Cortex of kidney (tissue), 1 donor: ENCODE measurements around the gene TMEM167A.
"Not testable (repeated sequence)": the region's sequence is repeated elsewhere in the genome, so short reads cannot be mapped to it uniquely, and the experiment has no call there.

Experiments used
- DNase-seq: peaks from one replicate; lab custom pipeline; 2025; lab: John Stamatoyannopoulos, UW

The TMEM167A gene

DNA sequence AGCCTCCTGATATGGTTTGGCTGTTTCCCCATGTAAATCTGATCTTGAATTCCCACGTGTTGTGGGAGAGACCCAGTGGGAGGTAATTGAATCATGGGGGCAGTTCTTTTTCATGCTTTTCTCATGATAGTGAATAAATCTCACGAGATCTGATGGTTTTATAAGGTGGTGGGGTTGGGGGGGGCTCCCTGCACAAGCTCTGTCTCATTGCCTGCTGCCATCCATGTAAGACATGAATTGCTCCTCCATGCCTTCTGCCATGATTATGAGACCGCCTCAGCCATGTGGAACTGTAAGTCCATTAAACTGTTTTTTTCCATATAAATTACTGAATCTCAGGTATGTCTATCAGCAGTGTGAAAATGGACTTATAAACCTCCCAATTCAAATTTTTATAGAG, 13.0 kb upstream of the TMEM167A start:
- no peak for DNase-seq

DNA sequence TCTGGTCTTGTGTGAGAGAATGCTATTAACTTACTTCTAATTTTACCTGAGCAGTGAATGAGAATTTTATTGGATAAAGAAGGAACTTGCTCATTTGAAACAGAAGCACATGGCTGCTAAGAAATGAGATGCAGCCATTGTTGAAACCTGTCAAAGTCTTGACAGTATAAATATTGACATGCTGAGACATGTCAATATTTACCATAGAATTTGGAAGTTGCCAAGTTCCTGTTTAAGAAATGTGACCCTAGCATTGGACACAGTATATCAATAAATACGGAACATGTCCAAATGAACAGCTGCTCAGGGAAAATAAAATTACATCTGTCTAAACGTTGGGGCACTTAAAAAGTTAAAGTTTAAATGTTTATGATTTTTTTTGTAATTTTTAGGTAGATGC, 7.9 kb upstream of the TMEM167A start:
- no peak for DNase-seq

DNA sequence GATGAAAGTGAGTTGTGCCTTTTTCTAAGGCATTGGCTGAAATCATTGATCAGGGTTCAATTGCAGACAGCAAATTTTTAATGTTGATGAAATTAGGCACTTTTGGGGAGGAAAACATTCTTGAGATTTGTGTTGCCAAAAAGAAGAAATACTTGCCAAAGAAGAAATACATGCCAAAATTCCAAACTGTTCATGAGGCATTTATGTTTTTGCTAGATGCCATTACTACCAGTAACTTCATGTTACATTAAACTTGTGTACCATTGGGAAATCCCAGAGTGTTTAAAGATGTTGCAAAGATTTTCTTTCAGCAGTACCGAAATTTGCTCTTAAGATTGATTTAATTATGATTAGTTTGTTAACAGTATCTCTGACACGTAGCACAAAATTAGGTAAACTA, 7.1 kb upstream of the TMEM167A start:
- DNase-seq, result no peak

DNA sequence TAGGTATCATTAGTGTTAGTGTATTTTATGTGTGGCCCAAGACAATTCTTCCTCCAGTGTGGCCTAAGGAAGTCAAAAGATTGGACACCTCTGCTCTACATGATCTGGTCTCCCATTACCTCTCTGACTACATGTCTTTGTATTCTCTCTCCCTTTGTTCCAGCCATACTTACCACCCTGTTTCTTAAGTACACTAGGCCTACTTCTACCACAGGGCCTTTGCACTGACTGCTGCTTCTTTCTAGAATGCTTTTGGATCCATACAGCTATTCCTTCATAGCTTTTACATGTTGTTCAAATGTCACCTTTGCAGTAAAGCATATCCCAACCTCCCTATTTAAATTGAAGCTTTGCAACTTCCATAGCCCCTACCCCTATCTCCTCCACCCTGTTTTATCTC, 5.6 kb upstream of the TMEM167A start:
- DNase-seq, result no peak

DNA sequence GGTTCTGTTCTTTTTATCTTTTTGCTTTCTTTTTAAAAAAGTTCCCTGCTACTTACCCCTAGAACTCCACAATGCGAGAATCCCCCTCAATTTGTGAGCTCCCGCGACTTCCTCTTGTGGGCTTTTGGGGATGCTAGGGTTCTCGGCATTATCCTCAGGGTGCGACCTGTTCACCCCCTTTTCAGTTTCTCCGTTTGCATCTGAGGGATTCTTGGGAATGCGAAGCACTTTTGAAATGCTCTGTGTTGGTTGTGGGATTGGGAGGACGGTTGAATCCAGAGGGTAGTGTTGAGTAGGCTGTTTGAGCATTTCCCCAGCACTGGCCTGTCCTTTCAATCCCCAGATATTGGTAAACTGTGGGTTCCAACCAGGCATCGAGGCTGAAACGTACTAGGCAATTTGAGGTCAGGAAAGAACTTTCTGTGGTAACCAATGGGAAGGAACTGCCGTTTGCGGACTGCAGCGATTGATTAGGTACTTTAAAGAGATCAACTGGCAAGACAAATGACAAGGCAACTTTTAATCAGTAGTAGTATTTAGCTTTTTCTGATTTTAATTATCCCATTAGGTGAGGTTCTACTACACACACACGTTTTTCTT, 568 bp upstream of the TMEM167A start:
- DNase-seq, result no peak

DNA sequence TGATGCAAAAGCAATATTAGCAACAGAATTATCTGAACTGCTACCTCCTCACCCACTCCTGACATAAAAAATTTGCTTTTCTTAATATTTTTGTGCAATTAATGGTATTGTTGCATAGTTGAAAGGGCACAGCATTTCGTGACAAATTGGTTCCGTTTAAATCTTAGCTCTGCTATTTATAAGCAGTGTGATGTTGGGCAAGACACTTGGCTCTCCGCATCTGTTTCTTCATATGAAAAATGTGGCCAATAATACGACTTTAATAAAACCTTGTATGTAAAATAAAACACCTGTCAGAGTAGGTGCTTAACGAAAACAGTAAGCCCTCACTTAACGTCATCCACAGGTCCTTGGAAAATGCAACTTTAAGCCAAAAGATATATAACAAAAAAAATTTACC, 4.2 kb downstream of the TMEM167A start:
- DNase-seq, result no peak

DNA sequence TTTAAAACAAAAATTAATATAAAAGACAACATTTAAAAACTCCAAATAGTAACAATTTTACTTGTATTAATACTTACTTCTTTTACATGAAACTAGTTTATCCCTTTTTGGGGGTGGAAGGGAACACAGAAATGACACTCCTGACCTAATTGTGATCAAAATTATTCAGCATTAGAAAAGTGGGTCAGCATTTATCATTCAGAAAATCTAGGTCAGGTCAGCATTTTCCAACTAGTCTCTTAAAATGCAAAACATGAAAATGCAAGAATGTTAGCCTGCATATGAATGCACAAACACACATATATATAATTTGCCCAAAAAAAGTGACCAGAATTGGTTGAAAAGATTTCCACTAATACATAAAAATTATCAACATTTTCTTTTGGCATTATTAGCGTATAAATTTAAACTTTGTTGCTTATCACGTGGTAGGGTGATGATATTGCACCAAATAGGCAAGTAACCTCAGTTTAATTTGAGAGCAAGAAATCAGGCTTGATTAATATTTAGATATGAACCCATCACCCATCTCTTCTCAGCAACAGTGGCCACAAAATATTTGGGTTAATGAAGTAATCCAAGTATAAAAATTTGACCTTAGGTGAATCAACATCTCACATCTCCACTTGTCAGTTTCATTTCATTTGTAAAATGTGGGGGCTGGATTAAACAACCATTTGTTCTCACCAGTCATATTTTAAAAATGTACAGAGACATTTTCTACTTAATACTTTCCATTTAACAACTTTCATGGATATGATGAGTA, 5.7 kb downstream of the TMEM167A start:
- DNase-seq, result no peak

DNA sequence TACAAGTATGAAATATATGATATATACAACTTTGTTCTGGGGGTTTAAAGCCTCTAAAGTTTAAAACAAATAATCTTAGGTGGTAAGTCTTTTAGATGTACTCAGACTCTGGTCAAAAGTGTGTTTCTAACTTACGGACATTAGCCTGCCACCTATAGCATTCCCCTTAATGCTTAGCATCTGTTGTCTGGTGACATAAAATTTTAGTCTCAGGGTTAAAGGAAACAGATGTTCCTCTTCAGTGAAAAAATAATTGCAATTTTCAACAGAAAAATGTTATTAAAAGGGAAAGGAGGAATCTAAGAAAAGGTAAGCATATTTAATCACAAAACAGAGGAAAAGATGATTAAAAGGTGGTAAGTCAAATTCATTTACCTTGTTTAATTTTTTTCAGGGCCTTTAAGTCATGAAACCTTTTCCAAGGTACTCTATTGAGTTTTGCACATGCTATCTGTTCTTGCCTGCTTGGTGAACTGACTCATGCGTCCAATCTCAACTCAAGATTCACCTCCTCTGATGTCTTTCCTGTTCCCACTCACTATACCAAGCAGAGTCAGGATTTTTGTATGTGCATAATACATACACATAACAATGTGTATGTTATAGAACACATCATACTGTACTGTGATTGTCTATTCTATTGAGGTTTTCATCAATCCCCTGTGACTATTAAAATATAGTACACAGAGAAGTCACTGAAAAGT, 7.9 kb downstream of the TMEM167A start:
- DNase-seq, result no peak

DNA sequence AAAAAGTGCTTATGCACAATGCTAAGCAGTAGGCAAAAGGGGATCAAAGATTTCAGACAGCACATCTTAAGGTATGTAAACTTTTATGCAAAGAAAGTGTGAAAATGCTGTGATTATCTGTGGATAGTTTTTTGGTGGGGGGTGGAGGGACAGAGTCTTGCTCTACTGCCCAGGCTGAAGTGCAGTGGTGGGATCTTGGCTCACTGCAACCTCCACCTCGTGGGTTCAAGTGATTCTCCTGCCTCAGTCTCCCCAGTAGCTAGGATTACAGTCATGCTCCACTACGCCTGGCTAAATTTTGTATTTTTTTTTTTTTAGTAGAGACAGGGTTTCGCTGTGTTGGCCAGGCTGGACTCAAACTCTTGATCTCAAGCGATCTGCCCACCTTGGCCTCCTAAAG, 9.8 kb downstream of the TMEM167A start:
- not testable (repeated sequence) for DNase-seq

DNA sequence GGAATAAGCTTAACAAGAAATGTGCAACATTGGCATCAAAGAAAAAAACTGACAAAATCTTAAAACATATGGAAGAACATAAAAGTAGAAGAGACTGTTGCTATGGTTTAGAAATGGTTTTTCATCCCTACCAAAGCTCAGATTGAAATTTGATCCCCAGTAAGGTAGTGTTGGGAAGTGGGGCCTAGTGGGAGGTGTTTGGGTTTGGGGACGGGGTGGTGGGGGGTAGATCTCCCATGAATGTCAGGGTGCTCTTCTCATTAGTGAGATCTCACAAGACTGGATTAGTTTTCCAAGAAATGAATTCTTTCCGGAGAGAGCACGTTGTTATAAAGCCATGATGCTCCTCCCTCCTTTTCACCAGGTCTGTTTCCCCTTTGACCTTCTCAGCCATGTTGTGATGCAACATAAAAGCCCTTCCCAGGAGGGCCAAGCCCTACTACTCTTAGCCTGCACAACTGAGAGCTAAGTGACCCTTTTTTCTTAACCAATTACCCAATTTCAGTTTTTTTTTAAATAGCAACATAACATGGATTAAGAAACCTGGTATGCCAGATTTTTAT, 10.6 kb downstream of the TMEM167A start:
- no peak for DNase-seq

DNA sequence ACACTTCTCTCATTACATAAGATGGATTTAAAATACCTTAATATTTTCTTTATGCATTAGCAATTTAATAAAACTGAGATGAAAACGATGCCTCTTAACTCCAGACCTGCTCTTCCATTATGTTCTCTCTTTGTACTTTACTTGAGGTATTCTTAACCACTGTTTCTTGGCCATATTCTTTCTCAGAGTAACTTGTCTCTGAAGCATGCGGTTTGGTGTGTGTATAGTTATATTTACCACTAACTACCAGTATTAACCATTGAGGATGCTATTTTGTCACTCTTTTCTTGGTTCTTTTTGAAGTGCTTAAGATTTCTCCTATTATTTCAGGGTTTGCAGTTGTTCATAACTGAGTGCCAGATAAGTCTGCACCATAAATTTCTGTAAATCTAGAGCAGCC, 17.9 kb downstream of the TMEM167A start:
- DNase-seq, result no peak

DNA sequence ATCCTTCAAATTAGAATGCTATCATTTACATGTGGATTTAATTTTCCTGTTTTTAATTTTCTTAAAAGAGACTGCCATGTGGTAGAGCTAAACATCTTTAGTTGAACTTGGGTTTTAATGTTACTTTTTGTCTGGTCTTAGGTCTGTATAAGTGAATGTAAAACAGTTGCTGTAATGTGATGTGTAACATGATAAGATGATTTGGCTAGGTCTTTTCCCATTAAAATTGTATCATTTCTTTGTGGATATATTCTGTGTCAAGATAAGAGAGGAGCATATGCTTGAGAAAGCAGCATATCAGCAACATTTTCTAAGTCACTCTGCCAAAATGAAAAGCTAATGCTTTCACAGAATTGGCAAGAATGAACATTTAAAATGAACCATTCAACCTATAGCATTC, 18.5 kb downstream of the TMEM167A start:
- no peak for DNase-seq

DNA sequence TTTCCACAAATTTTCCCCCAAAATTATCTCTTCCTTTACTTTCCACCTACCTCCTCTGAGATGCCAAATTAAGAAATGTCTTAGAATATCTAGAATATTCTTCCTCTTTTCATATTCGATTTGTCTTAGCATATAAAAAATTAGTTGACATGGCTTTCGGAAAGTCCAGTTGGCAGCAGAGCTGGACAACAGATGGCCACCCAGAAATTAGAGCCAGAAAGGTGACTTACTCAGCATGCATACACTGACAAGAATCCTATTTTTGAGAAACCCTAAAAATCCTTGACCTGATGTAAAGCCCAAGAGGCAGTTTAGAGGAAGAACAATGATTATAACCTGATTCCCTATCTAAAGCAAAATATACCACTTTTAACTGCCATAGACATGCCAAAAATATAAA, 22.0 kb downstream of the TMEM167A start:
- no peak for DNase-seq

DNA sequence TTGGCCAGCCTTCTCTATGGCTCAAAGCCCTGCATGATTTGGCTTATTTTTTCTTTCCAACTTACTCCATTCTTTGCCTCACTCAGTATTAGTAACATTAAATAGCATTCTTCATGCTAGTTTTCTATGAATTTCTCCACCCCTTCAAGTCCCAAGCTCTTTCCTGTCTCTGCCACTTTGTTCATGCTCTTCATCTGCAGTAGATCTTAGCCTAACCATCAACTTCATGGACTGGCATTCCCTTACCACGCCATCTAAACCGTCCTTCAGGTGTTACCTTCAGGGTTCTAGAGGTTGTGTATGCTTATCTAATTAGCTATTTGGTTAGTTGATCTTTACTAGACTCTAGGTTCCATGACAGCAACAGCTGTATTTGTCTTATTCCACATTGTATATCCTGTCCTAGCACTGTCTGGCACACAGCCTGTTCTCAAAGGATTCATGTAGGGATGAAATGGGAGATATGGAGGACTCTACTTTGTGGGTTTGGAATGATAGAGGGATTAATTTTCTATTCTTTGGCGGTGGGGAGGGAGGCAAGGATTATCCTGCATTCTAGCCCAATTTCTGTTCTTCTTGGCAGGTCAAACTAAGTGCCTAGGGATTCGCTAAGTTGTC, 26.4 kb downstream of the TMEM167A start:
- DNase-seq, result no peak

DNA sequence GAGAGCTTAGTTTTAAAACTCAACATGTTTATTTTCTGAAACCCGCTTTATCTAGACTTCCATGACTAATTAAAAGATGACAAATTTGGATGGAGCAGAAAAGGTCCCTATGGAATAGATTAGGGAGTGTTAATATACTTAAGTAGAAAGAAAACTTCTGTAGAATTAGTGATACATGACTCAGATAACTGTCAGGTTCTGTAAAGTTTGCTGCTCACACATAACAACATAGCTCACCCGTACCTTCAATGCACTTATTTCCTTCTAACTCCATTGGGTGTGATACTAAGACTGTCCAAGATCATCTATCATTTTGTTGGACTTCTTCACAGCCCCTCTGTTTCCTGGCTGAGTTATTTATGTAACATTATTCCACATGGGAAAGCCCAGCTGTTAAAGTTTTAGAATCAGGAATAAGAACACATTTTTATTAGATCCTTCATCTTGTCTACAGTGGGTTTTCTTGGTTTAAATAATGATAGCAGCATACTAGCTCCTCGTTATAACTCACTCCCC, 27.8 kb downstream of the TMEM167A start:
- no peak for DNase-seq

DNA sequence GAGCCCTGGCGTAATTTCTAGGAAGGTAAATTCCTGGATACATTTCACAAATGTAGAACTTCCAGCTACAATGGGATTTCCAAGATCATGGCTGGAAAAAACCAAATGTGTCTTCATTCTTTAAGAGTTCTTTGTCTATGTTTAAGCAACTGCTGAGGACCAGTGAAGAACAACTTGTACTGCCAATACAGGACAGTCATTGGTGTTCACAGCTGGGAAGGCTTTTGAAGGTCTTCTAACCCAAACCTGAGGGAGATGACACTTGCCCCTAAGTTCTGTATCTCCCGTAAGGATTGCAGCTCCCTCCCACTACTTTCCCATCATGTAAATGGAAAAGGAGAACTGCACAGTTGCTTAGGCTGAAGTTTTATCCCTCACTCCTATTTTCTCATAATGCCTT, 28.4 kb downstream of the TMEM167A start:
- no peak for DNase-seq

DNA sequence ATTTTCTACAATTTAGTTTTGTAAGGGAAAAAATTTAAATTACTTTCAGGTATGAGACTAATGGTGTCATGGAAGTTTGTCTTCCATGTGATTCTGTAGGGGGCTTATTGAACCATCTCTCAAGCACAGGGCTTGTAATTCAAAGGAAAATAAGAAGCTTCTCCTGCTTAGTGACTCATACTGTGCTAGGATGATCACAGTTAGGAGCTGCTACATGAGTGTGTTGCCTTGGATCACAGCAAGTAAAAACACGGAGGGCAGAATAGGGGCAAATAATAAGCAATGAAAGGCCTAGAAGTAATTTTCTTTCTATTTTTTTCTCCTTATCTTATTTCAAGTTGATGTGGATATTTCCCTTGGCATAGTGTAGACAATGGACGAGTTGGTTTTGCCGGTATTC, 28.9 kb downstream of the TMEM167A start:
- DNase-seq, result no peak

DNA sequence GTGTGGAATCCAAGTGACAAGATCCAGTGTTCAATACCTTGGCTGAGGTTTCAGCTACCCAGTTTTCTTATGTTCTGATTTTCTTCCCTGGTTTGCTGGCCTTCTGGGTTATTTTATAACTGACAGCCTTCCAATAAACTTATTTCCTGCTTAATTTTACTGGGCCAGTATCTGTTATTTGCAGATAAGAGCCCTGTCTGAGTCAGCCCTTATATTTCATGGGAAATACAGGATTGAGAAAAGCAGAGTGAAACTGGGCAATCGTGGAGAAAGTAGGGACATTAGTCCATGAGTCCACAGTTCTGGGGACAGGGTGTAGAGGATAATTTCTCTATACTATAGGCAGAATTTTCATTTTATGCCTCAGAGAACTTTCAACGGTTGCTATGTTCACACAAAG, 32.3 kb downstream of the TMEM167A start:
- DNase-seq, result no peak

DNA sequence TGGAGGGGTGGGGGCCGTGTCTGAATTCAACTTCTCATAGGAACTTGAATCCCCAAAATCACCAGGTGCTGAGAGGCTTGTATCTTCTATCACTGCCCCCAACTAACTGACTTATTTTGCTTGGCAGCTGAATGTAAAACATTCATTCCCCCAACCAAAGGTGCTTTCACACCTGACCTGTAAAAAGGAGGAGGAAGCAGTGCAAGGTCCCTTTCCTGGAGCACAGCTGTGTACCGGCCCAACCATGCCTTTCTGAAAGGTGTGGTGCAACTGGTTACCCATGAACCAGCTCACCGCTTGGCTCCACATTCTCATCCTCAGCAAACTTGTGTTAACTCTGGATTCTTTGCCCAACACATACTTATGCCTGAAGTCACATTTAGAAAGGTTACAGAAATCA, 34.7 kb downstream of the TMEM167A start:
- DNase-seq, result no peak

DNA sequence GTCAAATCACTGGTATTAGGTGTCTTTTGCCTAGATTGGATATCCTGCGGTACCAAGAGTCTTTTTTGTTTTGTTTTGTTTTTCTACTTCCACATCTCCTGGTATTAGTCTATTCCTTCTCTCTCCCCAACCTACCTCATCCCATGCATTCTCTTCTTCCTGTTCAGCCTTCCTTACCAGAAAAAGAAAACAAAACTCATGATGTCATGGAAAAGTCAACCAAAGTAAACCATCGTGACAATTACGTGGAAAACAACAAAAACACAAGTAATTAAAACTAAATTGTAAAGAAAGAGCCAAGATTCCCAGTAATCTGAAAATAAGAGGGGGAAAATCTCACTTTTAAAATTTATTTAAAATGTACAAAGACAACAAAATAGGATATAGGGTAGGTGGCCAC, 38.3 kb downstream of the TMEM167A start:
- DNase-seq, result no peak

DNA sequence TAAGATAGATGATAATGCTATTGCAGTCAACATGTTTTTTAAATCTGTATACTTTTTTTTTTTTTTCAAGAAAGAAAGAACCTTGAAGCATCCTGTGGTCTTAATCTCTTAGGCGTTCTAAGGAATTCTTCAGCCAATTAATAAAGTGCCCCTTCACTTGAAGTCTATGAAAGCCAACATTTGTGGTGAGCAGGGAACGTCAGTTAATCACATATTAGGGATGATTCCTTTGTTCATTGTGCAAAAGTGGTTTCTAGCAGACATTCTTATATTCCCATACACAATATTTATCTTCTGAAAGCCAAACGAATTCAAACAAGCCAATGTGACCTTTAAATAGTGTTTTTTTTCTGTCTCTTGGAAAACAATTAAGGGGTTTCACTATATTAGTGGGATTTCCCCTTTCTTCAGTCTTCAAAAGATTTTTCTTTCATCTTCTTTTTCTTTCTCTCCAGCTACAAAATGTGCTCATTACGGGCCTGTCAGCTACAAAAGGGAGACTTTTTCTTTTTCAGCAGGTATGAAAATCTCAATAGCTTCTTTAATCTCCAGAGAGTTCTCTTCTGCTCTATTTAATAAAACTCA, 40.1 kb downstream of the TMEM167A start:
- no peak for DNase-seq
